ENCODE measurements around the gene SGPP2. TPM values are rescaled to one million over a fixed set of nuclear protein-coding genes. Genes with fewer than 3 reads are reported as not detected.

Gene SGPP2
- total RNA-seq, 1 donor from 2014 or later: 31.2 TPM

- Mint-ChIP-seq H3K36me3 (ENCODE audit: low read depth) (peaks cover 13% of the 10 kb centered on the region), H3K27me3 (ENCODE audit: insufficient read depth) (peaks cover 1% of the 10 kb centered on the region), H3K27ac (no peak overlapping the region), H3K4me3 (no peak overlapping the region), H3K9me3 (peaks cover 3% of the 10 kb centered on the region), H3K4me1 (ENCODE audit: low read depth) (no peaks in the 10 kb centered on the region)
- DNase-seq (ENCODE audit: low spot score): no peak
- intact Hi-C loops (cut with micrococcal nuclease): no loop called here
Measured at GRCh38 chr2:222523783-222524544, 99.6 kb downstream of the SGPP2 start.

- Mint-ChIP-seq H3K9me3 (peaks cover 3% of the 10 kb centered on the region), H3K36me3 (ENCODE audit: low read depth) (peaks cover 15% of the 10 kb centered on the region), H3K27ac (no peak overlapping the region), H3K4me3 (no peak overlapping the region), H3K27me3 (ENCODE audit: insufficient read depth) (no peaks in the 10 kb centered on the region), H3K4me1 (ENCODE audit: low read depth) (no peaks in the 10 kb centered on the region)
- no peak for DNase-seq (ENCODE audit: low spot score)
- intact Hi-C loops (cut with micrococcal nuclease): no loop called here
Measured at GRCh38 chr2:222525811-222526210, 101.5 kb downstream of the SGPP2 start.

- no peak for DNase-seq (ENCODE audit: low spot score)
- Mint-ChIP-seq H3K36me3 (ENCODE audit: low read depth) (peaks cover 14% of the 10 kb centered on the region), H3K9me3 (peaks cover 3% of the 10 kb centered on the region), H3K4me1 (ENCODE audit: low read depth) (no peaks in the 10 kb centered on the region), H3K27ac (no peak overlapping the region), H3K27me3 (ENCODE audit: insufficient read depth) (no peaks in the 10 kb centered on the region), H3K4me3 (no peak overlapping the region)
- intact Hi-C loops (cut with micrococcal nuclease): no loop called here
Measured at GRCh38 chr2:222526480-222527277, 102.3 kb downstream of the SGPP2 start.

GRCh38 chr2:222532315-222532714 is 108.0 kb downstream of the SGPP2 start:
- H3K4me3 Mint-ChIP-seq: no peak overlapping the region
- H3K9me3 Mint-ChIP-seq: no peaks in the 10 kb centered on the region
- H3K27me3 Mint-ChIP-seq (ENCODE audit: insufficient read depth): peaks cover 3% of the 10 kb centered on the region
- peaks cover 7% of the 10 kb centered on the region for H3K36me3 Mint-ChIP-seq (ENCODE audit: low read depth)
- no peaks in the 10 kb centered on the region for H3K4me1 Mint-ChIP-seq (ENCODE audit: low read depth)
- intact Hi-C loops (cut with micrococcal nuclease): no loop called here
- no peak overlapping the region for H3K27ac Mint-ChIP-seq
- DNase-seq (ENCODE audit: low spot score): no peak

GRCh38 chr2:222535477-222535876 is 111.1 kb downstream of the SGPP2 start:
- H3K27me3 Mint-ChIP-seq (ENCODE audit: insufficient read depth): peaks cover 6% of the 10 kb centered on the region
- no peaks in the 10 kb centered on the region for H3K9me3 Mint-ChIP-seq
- peaks cover 1% of the 10 kb centered on the region for H3K36me3 Mint-ChIP-seq (ENCODE audit: low read depth)
- no peak overlapping the region for H3K27ac Mint-ChIP-seq
- no peak overlapping the region for H3K4me3 Mint-ChIP-seq
- no peak for DNase-seq (ENCODE audit: low spot score)
- intact Hi-C loops (cut with micrococcal nuclease): no loop called here
- H3K4me1 Mint-ChIP-seq (ENCODE audit: low read depth): no peaks in the 10 kb centered on the region

- DNase-seq (ENCODE audit: low spot score): no peak
- Mint-ChIP-seq H3K4me3 (no peak overlapping the region), H3K27me3 (ENCODE audit: insufficient read depth) (peaks cover 6% of the 10 kb centered on the region), H3K9me3 (no peaks in the 10 kb centered on the region), H3K27ac (no peak overlapping the region), H3K36me3 (ENCODE audit: low read depth) (peaks cover 2% of the 10 kb centered on the region), H3K4me1 (ENCODE audit: low read depth) (no peaks in the 10 kb centered on the region)
- intact Hi-C loops (cut with micrococcal nuclease): no loop called here
Measured at GRCh38 chr2:222538535-222538934, 114.2 kb downstream of the SGPP2 start.

- intact Hi-C loops (cut with micrococcal nuclease): no loop called here
- DNase-seq (ENCODE audit: low spot score): no peak
- Mint-ChIP-seq H3K27ac (no peak overlapping the region), H3K4me1 (ENCODE audit: low read depth) (no peaks in the 10 kb centered on the region), H3K36me3 (ENCODE audit: low read depth) (peaks cover 2% of the 10 kb centered on the region), H3K27me3 (ENCODE audit: insufficient read depth) (no peaks in the 10 kb centered on the region), H3K9me3 (no peaks in the 10 kb centered on the region), H3K4me3 (no peak overlapping the region)
Measured at GRCh38 chr2:222544661-222545060, 120.3 kb downstream of the SGPP2 start.

- no peak overlapping the region for H3K4me3 Mint-ChIP-seq
- no peaks in the 10 kb centered on the region for H3K36me3 Mint-ChIP-seq (ENCODE audit: low read depth)
- intact Hi-C loops (cut with micrococcal nuclease): no loop called here
- no peak for DNase-seq (ENCODE audit: low spot score)
- no peaks in the 10 kb centered on the region for H3K9me3 Mint-ChIP-seq
- H3K27me3 Mint-ChIP-seq (ENCODE audit: insufficient read depth): no peaks in the 10 kb centered on the region
- no peak overlapping the region for H3K27ac Mint-ChIP-seq
- no peaks in the 10 kb centered on the region for H3K4me1 Mint-ChIP-seq (ENCODE audit: low read depth)
Measured at GRCh38 chr2:222545823-222546795, 121.8 kb downstream of the SGPP2 start.

- H3K4me1 Mint-ChIP-seq (ENCODE audit: low read depth): no peaks in the 10 kb centered on the region
- H3K4me3 Mint-ChIP-seq: no peak overlapping the region
- no peaks in the 10 kb centered on the region for H3K36me3 Mint-ChIP-seq (ENCODE audit: low read depth)
- intact Hi-C loops (cut with micrococcal nuclease): no loop called here
- no peak overlapping the region for H3K27ac Mint-ChIP-seq
- DNase-seq (ENCODE audit: low spot score): no peak
- H3K9me3 Mint-ChIP-seq: no peaks in the 10 kb centered on the region
- H3K27me3 Mint-ChIP-seq (ENCODE audit: insufficient read depth): no peaks in the 10 kb centered on the region
Measured at GRCh38 chr2:222547083-222547482, 122.7 kb downstream of the SGPP2 start.

GRCh38 chr2:222548992-222549391 is 124.6 kb downstream of the SGPP2 start:
- H3K36me3 Mint-ChIP-seq (ENCODE audit: low read depth): no peaks in the 10 kb centered on the region
- no peak for DNase-seq (ENCODE audit: low spot score)
- no peaks in the 10 kb centered on the region for H3K27me3 Mint-ChIP-seq (ENCODE audit: insufficient read depth)
- no peak overlapping the region for H3K27ac Mint-ChIP-seq
- intact Hi-C loops (cut with micrococcal nuclease): no loop called here
- H3K4me1 Mint-ChIP-seq (ENCODE audit: low read depth): no peaks in the 10 kb centered on the region
- no peak overlapping the region for H3K4me3 Mint-ChIP-seq
- no peaks in the 10 kb centered on the region for H3K9me3 Mint-ChIP-seq

GRCh38 chr2:222554517-222554916 is 130.2 kb downstream of the SGPP2 start:
- Mint-ChIP-seq H3K36me3 (ENCODE audit: low read depth) (peaks cover 3% of the 10 kb centered on the region), H3K27ac (no peak overlapping the region), H3K4me3 (no peak overlapping the region), H3K4me1 (ENCODE audit: low read depth) (no peaks in the 10 kb centered on the region), H3K9me3 (no peaks in the 10 kb centered on the region), H3K27me3 (ENCODE audit: insufficient read depth) (no peaks in the 10 kb centered on the region)
- intact Hi-C loops (cut with micrococcal nuclease): no loop called here
- no peak for DNase-seq (ENCODE audit: low spot score)

- Mint-ChIP-seq H3K27ac (no peak overlapping the region), H3K4me1 (ENCODE audit: low read depth) (no peaks in the 10 kb centered on the region), H3K9me3 (no peaks in the 10 kb centered on the region), H3K36me3 (ENCODE audit: low read depth) (peaks cover 5% of the 10 kb centered on the region), H3K4me3 (no peak overlapping the region), H3K27me3 (ENCODE audit: insufficient read depth) (no peaks in the 10 kb centered on the region)
- intact Hi-C loops (cut with micrococcal nuclease): loop anchor here (1.0 to 5.0 kb wide), 3 partner anchors 136 to 504 kb away; partner anchors contain the start of gene SGPP2
- DNase-seq (ENCODE audit: low spot score): no peak
Measured at GRCh38 chr2:222561151-222561550, 136.8 kb downstream of the SGPP2 start.
